Esophagus muscularis mucosa (tissue), 4 donors: ENCODE data around the gene ASB7. TPM values are rescaled to one million over a fixed set of nuclear protein-coding genes. Genes with fewer than 3 reads are reported as not detected.

ENCODE experiments used
- DNase-seq: peaks from one replicate; pipeline ENCODE4 v3.0.0-alpha.2; 2017; ENCODE audit errors: extremely low spot score
- H3K27ac ChIP-seq, 4 donors: fragments of 200-600 bp; sonication (generic); replicated peaks in 1 of 4; 1 replicate in 3 of 4; 2 replicates in 1 of 4; pipeline ENCODE4 v1.5.1; 2016 to 2019; ENCODE audit warnings: mild to moderate bottlenecking in 1 of 4
- H3K27me3 ChIP-seq, 4 donors: fragments of 200-600 bp; sonication (generic); one replicate each; pipeline versions ENCODE4 v1.5.1 to v1.6.0; 2016 to 2019
- H3K36me3 ChIP-seq, 4 donors: fragments of 200-600 bp; sonication (generic); one replicate each; pipeline ENCODE4 v1.5.1; 2016 to 2019
- H3K4me1 ChIP-seq, 4 donors: fragments of 200-600 bp; sonication (generic); one replicate each; pipeline ENCODE4 v1.5.1; 2016 to 2019
- H3K4me3 ChIP-seq, 4 donors: fragments of 200-600 bp; sonication (generic); 1 replicate in 2 of 4; 2 replicates in 2 of 4; pipeline ENCODE4 v1.5.1; 2016 to 2019; ENCODE audit warnings: mild to moderate bottlenecking in 4 of 4, moderate library complexity in 1 of 4
- H3K9me3 ChIP-seq, 4 donors: fragments of 200-600 bp; sonication (generic); 1 replicate in 3 of 4; 2 replicates in 1 of 4; pipeline ENCODE4 v1.5.1; 2016 to 2019
- EP300 ChIP-seq: sonication (generic); formaldehyde crosslinking; IDR thresholded peaks from one replicate; pipeline ENCODE4 v1.6.1; 2017; ENCODE audit warnings: antibody characterized with exemption
- POLR2A ChIP-seq: fragments of 450-650 bp; IDR thresholded peaks from one replicate; pipeline ENCODE4 v1.6.1; 2017; ENCODE audit warnings: antibody characterized with exemption, moderate library complexity, mild to moderate bottlenecking, low read depth
- POLR2AphosphoS5 ChIP-seq, 2 donors: sonication (generic); formaldehyde crosslinking; IDR thresholded peaks; one replicate each; pipeline ENCODE4 v1.6.1; 2017; ENCODE audit warnings: antibody characterized with exemption in 2 of 2
- WGBS: methylation state at CpG from one replicate; pipeline ENCODE4 v1.1.5; 2018; 5-methylcytosine and 5-hydroxymethylcytosine counted together
- intact Hi-C: fragments of 100-400 bp; cut with DNase I; formaldehyde crosslinking; loops from one replicate; pipeline ENCODE4 v1.15.1; 2023
- total RNA-seq, 4 donors: library from RNA; depleted of rRNA; stranded (reverse); fragments of >200 nt; gene quantifications; one replicate each; pipeline versions ENCODE4 v1.1.0 to v1.2.1, GENCODE V29; 2016
- TF ChIP-seq, protein P1 (sequence below), 3 experiments: fragments of 200-600 bp in 2 of 3; fragments of 450-650 bp in 1 of 3; sonication (generic) in 2 of 3; IDR thresholded peaks; one replicate each; pipeline ENCODE4 v1.5.1; 2017 to 2019; ENCODE audit warnings: antibody characterized with exemption in 3 of 3, mild to moderate bottlenecking in 2 of 3, moderate library complexity in 1 of 3

Gene ASB7
- total RNA-seq, 4 donors from 2014 or later = 12.8 to 13.8 (median 13.4) TPM

DNA sequence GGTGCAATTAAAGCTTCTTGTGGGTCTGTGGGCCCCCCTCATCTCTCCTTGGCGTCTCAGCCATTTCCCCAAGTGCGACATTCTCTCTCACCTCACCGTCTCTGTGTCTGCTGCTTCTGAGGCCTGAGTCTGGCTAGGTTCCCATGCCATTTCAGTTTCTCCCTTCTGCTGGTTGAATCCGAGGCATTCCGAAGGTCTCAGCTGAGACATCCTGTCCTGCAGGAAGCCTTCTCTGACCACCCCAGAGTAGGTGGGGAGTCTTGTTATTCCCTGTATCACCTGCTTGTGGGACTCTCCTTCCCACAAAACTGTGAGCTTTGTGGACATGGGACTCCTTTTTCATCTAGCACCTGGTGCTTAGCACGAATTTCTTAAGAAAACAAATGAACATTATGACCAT is 78.3 kb downstream of the ASB7 start:
- Histone ChIP-seq H3K36me3 (no peaks in the 10 kb centered on the region), H3K27me3 (peaks cover 0 to under 1% (median 0%) of the 10 kb centered on the region in 4 donors), H3K27ac (no peak overlapping the region), H3K4me3 (no peak overlapping the region), H3K4me1 (peaks cover 0 to under 1% (median under 1%) of the 10 kb centered on the region in 4 donors), H3K9me3 (peaks cover 0 to 4% (median 0%) of the 10 kb centered on the region in 4 donors)
- DNase-seq = peak; percentile 53
- TF ChIP-seq EP300 (no peak), POLR2A (no peak), POLR2AphosphoS5 (IDR thresholded peaks at IDR 0.05) (no peak)
- TF ChIP-seq, protein P1, sequence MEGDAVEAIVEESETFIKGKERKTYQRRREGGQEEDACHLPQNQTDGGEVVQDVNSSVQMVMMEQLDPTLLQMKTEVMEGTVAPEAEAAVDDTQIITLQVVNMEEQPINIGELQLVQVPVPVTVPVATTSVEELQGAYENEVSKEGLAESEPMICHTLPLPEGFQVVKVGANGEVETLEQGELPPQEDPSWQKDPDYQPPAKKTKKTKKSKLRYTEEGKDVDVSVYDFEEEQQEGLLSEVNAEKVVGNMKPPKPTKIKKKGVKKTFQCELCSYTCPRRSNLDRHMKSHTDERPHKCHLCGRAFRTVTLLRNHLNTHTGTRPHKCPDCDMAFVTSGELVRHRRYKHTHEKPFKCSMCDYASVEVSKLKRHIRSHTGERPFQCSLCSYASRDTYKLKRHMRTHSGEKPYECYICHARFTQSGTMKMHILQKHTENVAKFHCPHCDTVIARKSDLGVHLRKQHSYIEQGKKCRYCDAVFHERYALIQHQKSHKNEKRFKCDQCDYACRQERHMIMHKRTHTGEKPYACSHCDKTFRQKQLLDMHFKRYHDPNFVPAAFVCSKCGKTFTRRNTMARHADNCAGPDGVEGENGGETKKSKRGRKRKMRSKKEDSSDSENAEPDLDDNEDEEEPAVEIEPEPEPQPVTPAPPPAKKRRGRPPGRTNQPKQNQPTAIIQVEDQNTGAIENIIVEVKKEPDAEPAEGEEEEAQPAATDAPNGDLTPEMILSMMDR (IDR thresholded peaks at IDR 0.05) = no peak
- WGBS = 86% methylated on average over 6 of the region's 6 CpGs
- intact Hi-C loops = no loop called here

DNA sequence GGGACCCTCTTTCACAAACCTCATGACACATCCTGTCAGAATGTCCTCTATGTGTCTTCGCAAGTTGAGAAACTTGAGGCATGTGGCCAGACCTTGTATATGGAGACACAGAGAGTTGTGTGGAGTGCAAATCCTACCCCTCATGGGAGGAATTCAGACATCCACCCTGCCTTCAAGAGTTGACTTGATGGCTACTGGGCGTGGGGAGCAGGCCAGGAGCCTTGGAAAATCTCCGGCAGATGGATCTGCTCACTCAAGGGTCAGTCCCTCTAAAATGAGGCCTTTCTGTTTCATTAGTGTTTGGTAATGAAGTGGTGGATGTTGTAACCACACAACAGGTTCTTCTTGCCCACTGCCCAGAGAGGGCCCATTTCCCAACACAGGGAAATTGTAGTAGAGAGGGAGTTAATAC is 79.0 kb downstream of the ASB7 start:
- no peak overlapping the region for H3K4me3 ChIP-seq
- DNase-seq = peak; percentile 93
- TF ChIP-seq, protein P1 (IDR thresholded peaks at IDR 0.05) = no peak
- TF ChIP-seq POLR2AphosphoS5 (IDR thresholded peaks at IDR 0.05) = peak in 1 of 2 donors; percentile 59
- H3K36me3 ChIP-seq = no peaks in the 10 kb centered on the region
- H3K9me3 ChIP-seq = peaks cover 0 to 4% (median 0%) of the 10 kb centered on the region in 4 donors
- WGBS = 89% methylated on average over 3 of the region's 3 CpGs
- peak overlapping the region in 1 of 4 donors; percentile 4 for H3K27ac ChIP-seq
- intact Hi-C loops = no loop called here
- H3K4me1 ChIP-seq = peaks cover 0 to 7% (median 3%) of the 10 kb centered on the region in 4 donors
- peaks cover 0 to 7% (median 0%) of the 10 kb centered on the region in 4 donors for H3K27me3 ChIP-seq

DNA sequence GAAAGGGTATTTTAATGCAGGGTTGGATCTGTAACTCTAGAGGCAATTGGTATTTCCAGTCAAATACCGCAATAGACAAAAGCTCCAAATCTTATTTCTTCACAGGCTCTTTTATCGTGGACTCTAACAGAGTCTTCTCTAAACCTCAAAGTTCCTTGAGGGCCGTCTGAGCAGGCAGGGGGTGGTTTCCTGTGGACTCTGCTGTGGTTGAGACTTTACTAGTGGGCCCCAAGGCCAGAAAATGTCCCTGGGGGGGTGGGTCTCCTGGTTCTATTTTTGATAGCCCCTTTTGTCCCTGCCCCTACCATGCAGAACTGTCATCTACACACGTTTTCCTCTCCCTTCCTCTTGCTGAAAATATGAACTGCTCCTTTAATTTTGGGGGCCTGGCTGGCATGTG is 80.1 kb downstream of the ASB7 start:
- TF ChIP-seq POLR2A = no peak
- TF ChIP-seq POLR2AphosphoS5 (IDR thresholded peaks at IDR 0.05) = no peak
- TF ChIP-seq EP300 = no peak
- TF ChIP-seq, protein P1 (IDR thresholded peaks at IDR 0.05) = no peak
- no peak for DNase-seq
- Histone ChIP-seq H3K4me3 (no peak overlapping the region), H3K27me3 (peaks cover 0 to 13% (median 0%) of the 10 kb centered on the region in 4 donors), H3K27ac (no peak overlapping the region), H3K36me3 (no peaks in the 10 kb centered on the region), H3K9me3 (peaks cover 0 to 4% (median 0%) of the 10 kb centered on the region in 4 donors), H3K4me1 (peaks cover 0 to 12% (median 3%) of the 10 kb centered on the region in 4 donors)
- intact Hi-C loops = no loop called here
- WGBS = 76% methylated on average over 4 of the region's 4 CpGs

DNA sequence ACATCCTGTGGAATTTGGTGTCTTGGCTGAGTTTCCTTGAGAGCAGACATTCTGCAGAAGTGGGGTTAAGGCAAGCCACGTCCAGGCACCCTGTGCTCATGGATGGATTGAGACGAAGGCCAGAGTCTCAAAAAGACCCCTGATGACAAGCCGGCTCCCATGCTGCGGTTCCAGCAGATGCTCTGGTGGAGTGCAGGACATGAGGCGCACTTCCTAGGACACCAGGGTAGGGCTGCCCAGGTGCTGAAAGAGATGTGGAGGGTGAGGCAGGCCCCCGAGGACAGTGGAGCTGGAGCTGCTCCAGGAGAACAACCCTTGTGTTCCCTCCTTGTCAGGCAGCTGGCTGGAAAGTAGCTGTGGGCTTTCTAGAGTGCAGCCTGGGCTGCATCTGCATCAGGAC is 81.0 kb downstream of the ASB7 start:
- DNase-seq = peak; percentile 90
- H3K36me3 ChIP-seq = no peaks in the 10 kb centered on the region
- no peak overlapping the region for H3K4me3 ChIP-seq
- intact Hi-C loops = no loop called here
- peaks cover 0 to 13% (median 0%) of the 10 kb centered on the region in 4 donors for H3K27me3 ChIP-seq
- TF ChIP-seq EP300 = no peak
- TF ChIP-seq, protein P1 (IDR thresholded peaks at IDR 0.05) = no peak
- no peak for TF ChIP-seq POLR2AphosphoS5 (IDR thresholded peaks at IDR 0.05)
- no peak for TF ChIP-seq POLR2A
- H3K4me1 ChIP-seq = peaks cover 0 to 21% (median 8%) of the 10 kb centered on the region in 4 donors
- H3K9me3 ChIP-seq = peaks cover 0 to 4% (median 0%) of the 10 kb centered on the region in 4 donors
- 74% methylated on average over 6 of the region's 6 CpGs for WGBS
- H3K27ac ChIP-seq = no peak overlapping the region

DNA sequence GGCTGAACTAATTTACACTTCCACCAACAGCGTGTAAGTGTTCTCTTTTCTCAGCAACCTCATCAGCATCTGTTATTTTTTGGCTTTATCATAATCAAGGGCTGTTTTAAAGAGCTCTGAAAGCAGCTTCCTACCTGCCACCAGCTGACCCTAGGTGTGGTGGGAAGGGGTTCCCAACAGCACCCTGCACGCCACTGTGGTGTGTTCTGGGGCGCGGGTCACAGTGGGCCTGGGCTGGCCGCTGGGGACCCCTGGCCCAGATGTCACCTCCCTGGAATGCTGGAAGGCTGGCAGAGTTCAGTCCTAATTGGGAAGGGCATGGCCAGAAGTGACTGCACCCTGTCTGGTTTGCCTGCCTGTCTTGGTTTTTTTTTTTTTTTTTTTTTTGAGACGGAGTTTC is 82.2 kb downstream of the ASB7 start:
- Histone ChIP-seq H3K27ac (no peak overlapping the region), H3K36me3 (no peaks in the 10 kb centered on the region), H3K27me3 (peaks cover 0 to 13% (median 0%) of the 10 kb centered on the region in 4 donors), H3K4me3 (no peak overlapping the region), H3K9me3 (no peaks in the 10 kb centered on the region), H3K4me1 (peaks cover 0 to 26% (median 11%) of the 10 kb centered on the region in 4 donors)
- 94% methylated on average over 6 of the region's 6 CpGs for WGBS
- DNase-seq = peak; percentile 79
- TF ChIP-seq EP300 (no peak), POLR2A (no peak), POLR2AphosphoS5 (IDR thresholded peaks at IDR 0.05) (no peak)
- TF ChIP-seq, protein P1 (IDR thresholded peaks at IDR 0.05) = no peak
- intact Hi-C loops = no loop called here
